Epidermal melanocyte (primary cell): ENCODE data around the gene CDK10.
"Not testable (repeated sequence)": the region's sequence is repeated elsewhere in the genome, so short reads cannot be mapped to it uniquely, and the experiment has no call there.

ENCODE experiments used
- DNase-seq: peaks from one replicate; pipeline ENCODE4 v3.0.0; 2011; ENCODE audit warnings: low spot score; ENCODE audit not compliant: insufficient read length

The CDK10 gene

DNA sequence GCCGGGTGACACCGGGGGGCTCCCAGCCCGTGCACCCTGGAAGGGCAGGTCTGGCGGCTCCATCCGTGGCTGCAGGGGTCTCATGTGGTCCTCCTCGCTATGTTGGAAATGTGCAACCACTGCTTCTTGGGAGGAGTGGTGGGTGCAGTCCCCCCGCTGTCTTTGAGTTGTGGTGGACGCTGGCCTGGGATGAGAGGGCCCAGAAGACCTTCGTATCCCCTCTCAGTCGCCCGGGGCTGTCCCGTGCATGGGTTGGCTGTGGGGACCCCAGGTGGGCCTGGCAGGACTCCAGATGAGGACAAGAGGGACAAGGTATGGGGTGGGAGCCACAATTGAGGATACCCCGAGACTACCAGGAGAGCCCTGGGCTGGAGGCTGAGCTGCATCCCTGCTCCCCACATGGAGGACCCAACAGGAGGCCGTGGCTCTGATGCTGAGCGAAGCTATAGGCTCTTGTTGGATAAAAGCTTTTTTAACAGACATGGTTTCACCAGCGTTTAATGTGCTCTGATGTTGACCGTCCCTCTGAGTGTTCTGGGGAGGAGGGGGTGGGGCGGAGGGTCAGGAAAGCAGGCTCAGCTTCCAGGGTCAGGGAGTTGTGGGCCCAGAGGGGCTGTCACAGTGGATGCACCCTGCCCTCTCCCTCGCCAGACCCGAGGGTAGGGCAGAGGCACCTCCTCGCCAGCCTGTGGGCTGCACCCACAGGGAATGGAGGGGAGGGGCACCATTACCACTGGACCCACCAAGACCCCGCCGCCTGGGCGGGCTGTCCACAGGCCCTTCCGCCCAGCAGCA lies 9.6 kb downstream of the CDK10 start:
- no peak for DNase-seq

DNA sequence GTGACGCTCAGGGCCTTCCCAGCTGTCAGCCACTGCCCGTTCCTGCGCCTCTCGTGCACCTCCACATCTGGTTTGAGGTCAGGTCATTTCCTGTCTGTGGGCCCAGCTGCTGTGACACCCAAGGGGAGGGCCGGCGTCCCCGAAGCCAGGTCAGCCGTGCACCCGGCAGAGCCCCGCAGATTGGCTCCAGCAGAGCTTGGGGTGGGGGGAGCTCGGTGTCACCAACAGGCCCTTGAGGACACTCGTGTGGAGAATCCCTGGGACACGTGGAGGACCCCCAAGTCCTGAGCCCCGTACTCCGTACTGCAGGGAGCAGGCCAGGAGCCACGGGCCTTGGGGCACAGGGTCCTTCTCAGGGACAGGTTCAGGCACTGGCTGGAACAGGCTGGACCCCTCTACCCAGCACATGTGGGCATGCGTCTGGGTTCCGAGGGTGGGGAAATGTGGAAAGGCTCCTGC lies 10.2 kb downstream of the CDK10 start:
- no peak for DNase-seq

DNA sequence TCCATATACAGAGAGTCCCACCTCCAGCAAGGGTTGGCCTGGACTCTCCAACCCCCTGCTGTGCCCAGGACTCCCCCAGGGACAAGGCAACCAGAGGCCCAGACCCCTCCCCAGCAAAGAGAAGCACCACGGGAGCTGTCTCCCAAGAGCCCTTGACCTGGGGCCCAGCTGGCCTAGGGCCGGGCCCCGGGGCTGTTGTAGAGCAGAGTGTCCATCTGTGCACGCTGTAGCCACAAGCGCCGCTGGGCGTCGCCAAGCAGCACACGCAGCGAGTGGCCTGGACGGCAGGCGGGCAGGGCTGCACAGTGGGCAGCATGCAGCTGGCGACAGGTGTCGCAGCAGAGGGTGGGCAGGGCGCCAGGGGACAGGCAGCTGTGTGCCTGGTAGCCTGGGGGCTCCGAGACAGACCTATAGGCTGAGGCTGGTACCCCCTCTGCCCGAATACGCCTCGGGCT lies 10.7 kb downstream of the CDK10 start:
- no peak for DNase-seq

GRCh38 chr16:89697616-89698331 lies 11.3 kb downstream of the CDK10 start:
- DNase-seq, result no peak

DNA sequence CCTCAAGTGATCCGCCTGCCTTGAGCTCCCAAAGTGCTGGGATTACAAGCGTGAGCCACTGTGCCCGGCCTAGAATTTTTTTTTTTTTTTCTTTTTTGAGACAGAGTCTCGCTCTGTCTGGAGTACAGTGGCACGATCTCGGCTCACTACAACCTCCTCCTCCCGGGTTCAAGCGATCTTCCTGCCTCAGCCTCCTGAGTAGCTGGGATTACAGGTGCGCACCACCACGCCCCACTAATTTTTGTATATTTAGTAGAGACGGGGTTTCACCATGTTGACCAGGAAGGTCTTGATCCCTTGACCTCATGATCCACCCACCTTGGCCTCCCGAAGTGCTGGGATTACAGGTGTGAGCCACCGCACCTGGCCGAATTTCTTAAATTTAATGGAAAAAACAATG lies 12.2 kb downstream of the CDK10 start:
- DNase-seq, result not testable (repeated sequence)

DNA sequence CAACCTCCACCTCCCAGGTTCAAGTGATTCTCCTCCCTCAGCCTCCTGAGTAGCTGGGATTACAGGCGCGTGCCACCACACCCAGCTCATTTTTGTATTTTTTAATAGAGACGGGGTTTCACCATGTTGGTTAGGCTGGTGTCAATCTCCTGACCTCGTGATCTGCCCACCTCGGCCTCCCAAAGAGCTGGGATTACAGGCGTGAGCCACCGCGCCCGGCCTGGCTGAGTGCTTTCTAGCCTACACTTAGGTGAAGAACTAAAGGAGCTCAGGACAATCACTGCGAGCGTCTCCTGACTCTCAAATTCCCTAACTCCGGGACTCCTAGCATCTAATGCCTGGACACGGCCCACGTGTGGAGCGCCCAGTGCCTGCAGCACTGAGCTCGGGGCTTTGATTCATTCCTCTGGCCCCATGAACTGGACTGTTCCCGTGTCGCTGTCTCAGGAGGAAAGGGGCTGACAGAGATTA lies 13.2 kb downstream of the CDK10 start:
- DNase-seq, result not testable (repeated sequence)

GRCh38 chr16:89700100-89700648 lies 13.7 kb downstream of the CDK10 start:
- peak; percentile 99 for DNase-seq

DNA sequence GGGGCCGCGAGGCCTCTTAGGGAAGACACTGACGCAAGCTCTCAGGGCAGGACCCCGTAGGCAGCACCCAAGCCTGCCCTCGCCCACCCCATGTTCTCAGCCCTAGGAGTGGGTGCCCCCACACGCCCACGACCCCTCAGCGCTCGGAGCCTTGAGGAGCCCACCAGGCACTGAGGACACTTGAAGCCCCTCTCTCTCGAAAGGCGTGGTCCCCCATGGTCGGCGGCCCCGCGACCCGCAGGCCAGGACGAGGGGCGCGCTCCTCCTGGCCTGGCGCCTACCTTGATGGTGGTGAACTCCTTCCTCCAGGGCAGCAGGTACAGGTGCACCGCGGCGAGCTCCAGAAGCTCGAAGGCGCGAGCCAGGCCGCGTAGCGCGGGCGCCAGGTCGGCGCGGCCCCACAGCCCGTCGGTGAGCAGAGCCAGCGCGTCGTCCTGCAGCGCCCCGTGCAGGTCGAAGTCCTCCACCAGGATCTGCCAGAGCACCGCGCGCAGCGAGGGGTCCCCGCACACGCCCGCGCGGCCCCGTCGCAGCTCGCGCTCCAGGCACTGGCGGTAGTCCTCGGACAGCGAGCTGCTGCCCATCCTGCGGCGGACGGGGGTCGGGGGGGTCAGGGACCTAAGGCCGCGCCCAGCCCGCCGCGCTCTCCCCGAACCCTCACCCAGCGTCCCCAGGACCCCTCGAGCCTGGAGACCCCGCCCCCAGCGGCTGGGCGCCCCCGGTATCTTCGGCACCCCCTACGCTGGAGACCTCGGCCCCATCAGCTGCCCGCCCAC lies 14.3 kb downstream of the CDK10 start:
- peak; percentile 17 for DNase-seq

GRCh38 chr16:89701425-89702406 lies 15.2 kb downstream of the CDK10 start, which contains the start of gene SPATA2L:
TSS of gene SPATA2L (minus strand) at chr16:89701705. CDS start at chr16:89701232, 473 bp downstream.
- peak; percentile 79 for DNase-seq

- no peak for DNase-seq
Observed at GRCh38 chr16:89704281-89704680, 17.8 kb downstream of the CDK10 start.

- DNase-seq, result no peak
Observed at GRCh38 chr16:89705006-89705405, 18.5 kb downstream of the CDK10 start.

- no peak for DNase-seq
Observed at GRCh38 chr16:89706518-89707260, 20.2 kb downstream of the CDK10 start.

DNA sequence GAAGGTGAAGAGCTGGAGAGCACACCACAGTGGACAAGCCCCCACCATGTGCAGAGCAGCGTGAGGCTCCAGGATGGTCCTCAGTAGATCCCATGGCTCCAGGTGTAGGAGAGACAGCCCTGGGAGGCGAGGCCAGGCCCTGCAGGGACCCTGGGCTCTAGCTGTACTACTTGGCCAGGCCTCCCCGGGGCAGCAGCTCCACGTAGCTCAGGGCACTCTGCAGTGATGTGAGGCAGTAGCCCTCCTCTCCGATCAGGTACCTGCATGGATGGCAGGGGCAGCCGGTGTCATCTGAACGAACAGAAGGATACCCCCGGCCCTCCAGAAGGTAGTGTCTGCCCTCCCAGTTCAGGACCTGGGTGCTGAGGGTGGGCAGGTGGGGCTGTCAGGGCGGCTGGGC lies 21.2 kb downstream of the CDK10 start:
- no peak for DNase-seq

- no peak for DNase-seq
Observed at GRCh38 chr16:89708481-89708931, 22.0 kb downstream of the CDK10 start.

DNA sequence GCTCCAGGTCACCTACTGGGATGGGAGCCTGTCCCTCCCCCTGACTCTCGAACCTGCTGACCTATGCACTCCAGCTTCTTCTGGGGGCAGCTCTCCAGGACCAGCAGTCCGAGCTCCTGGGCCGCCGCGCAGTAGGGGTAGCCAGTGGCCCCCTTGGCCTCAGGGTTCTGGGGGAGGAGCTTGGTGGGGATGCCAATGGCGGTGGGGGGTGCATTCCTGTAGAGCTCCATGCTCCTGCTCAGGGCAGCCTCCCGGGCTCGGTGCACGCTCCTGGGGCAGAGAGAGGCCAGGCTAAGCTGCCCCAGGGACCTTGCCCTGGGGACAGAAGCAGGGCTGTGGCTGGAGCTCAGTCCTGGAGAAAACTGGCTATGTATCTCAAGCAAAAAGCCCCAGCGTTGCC lies 22.7 kb downstream of the CDK10 start:
- no peak for DNase-seq

- no peak for DNase-seq
Observed at GRCh38 chr16:89709716-89710432, 23.4 kb downstream of the CDK10 start.

DNA sequence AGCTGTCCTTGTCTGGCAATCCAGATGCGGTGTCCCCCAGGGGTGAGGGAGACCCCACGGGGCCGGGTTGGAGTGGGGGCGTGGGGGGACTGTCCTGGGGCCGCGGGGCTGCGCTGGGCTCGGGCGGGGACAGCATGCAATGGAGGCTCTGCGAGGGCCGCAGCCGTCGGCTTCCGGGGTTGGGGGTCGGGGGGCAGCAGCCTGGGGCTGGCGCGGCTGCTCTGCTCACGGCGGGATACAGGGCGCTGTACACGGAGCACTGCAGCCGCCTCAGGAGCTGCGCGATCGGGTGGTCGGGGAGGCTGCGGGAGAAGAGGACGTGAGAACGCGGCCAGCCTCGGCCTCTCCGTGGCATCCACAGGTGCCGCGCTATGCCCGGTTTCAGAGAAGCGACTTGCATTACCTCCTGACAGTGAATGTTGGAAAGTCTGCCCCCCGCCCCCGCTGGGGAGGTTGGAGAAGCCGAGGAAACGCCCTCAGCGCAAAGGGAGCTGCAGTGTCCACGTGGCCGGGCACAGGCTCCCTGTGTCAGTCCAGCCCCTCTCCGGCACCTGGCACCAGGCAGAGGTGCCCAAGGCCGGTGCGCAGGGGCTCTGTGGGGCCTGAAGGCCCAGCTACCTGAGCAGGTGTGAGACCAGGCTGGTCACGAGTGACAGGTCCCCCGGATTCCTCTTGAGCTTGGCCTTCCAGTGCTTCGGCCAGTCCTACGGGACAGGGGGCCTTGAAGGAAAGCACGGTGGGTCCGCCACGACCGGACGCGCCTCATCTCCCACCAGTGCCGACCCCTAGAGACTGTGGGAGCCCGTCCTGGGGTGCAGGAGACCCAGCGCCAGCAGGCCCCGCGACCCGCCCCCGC lies 24.4 kb downstream of the CDK10 start:
- DNase-seq, result no peak
